ENCODE results near the gene ME3.

Gene ME3

DNA sequence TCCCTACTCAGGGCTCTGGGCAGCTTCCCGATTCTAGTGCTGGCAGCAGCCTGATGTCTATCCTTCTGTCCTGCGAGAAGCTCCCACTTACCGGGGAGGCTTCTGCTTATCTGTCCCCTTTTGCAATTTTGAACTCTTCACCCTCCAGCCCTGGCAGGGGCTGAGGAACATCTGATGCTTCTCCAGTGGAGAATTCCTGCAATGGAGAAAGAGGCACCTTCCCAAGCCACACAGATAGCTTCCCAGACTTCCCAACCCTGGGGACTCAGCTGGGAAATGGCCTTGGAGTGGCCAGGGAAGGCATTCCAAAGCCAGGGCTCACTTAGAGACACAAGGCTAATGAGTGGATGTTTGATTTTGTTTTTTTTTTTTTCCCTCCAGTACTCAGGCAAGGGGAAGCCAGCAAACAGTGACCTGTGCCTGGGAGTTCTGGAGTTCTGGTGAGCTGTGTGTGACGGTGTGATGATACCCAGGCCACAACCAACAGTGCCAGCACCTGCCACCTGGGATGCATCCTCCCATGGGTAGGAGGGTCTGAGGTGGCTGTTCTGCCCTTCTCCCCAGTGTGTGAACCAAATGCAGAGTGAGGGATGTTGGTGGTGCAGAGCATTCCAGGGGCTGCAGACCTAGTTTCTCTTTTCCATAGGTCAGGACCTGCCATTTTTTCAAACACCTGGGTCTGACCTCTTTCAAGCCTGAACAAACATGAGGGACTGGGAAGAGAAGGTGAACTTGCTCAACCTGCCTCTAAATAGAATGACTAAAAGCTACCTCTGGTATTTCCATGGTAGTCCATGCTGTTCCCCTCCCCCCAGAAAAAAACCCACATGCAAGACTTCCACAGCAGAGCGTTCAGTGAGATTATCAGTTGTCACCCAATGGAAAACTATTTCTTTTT is 202.7 kb downstream of the ME3 start:
- in situ Hi-C loops (cut with MboI; ENCODE audit: low sequenced_read_pairs), result loop anchor here (25.0 kb wide), 1 partner anchor 143 kb away; no protein-coding TSS in a partner anchor

DNA sequence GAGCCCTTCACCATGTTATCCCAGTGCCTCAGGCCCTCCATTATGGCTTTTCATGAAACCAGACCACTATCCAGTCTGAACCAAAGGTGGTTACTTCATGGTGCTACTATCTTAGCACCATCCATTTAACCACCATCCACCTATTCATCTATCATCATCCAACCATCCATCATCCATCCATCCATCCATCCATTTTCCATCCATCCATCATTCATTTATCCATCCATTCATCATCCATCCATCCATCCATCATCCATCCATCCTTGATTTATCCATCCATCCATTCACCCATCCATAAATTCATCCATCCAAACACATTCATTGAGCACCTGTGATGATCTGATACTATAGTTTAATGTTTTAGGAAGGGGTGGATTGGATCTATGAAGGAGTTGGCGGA is 204.2 kb downstream of the ME3 start:
- in situ Hi-C loops (cut with MboI; ENCODE audit: low sequenced_read_pairs), result loop anchor here (25.0 kb wide), 1 partner anchor 144 kb away; no protein-coding TSS in a partner anchor

DNA sequence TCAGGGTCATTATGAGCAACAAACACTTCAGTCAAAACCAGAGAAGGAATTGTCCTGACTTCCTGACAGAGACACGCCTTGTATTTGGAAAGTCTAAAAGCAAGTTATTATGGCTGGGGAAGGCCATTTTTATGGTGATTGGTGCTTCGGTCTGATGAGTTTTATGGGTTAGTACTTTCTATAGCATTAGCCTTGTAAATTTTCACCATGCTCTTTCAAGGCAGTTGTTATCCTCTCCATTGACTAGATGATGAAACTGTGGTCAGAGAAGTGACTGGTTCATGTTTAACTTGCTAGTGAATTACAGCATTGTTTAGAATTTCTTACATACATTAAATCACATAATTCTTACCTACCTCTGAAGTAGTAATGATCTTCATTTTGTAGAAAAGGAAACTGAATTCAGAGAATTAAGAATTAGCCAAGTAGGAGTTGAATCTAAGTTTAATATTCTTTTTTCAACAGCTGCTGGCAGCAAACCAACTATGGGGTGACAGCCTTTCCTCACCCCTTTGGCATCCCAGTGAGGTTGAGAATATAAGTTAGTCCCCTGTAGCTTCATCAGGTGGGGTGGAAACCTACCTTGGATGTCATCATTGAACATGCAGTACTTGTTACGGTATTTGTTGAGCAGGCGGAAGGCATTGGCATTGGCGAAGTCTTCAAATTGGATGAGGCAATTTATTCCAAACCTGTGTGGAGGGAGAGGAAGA is 207.8 kb downstream of the ME3 start:
- in situ Hi-C loops (cut with MboI; ENCODE audit: low sequenced_read_pairs), result loop anchor here (25.0 kb wide), 1 partner anchor 148 kb away; no protein-coding TSS in a partner anchor

- in situ Hi-C loops (cut with MboI; ENCODE audit: low sequenced_read_pairs), result loop anchor here (25.0 kb wide), 1 partner anchor 148 kb away; no protein-coding TSS in a partner anchor
These were observed 208.5 kb downstream of the ME3 start for GRCh38 chr11:86463955-86464354.

- in situ Hi-C loops (cut with MboI; ENCODE audit: low sequenced_read_pairs), result loop anchor here (25.0 kb wide), 1 partner anchor 149 kb away; no protein-coding TSS in a partner anchor
These were observed 209.3 kb downstream of the ME3 start for GRCh38 chr11:86463120-86463519.

DNA sequence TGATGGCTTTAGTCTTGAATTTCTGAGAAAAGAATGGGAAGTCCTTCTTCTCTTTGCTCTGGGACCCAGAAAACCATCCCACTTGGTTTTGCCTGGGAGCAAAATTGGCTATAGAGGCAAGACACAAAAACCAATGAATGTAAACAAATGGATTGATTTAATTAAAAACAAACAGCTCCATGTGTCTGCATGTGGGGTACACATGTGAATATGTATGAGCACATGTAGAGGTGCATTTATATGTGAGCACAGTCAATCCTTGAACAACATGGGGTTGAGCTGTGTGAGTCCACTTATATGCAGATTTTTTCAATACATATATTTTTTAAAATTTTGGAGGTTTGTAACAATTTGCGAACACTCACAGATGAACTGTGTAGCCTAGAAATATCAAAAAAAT is 210.5 kb downstream of the ME3 start:
- in situ Hi-C loops (cut with MboI; ENCODE audit: low sequenced_read_pairs), result loop anchor here (25.0 kb wide), 1 partner anchor 150 kb away; no protein-coding TSS in a partner anchor

DNA sequence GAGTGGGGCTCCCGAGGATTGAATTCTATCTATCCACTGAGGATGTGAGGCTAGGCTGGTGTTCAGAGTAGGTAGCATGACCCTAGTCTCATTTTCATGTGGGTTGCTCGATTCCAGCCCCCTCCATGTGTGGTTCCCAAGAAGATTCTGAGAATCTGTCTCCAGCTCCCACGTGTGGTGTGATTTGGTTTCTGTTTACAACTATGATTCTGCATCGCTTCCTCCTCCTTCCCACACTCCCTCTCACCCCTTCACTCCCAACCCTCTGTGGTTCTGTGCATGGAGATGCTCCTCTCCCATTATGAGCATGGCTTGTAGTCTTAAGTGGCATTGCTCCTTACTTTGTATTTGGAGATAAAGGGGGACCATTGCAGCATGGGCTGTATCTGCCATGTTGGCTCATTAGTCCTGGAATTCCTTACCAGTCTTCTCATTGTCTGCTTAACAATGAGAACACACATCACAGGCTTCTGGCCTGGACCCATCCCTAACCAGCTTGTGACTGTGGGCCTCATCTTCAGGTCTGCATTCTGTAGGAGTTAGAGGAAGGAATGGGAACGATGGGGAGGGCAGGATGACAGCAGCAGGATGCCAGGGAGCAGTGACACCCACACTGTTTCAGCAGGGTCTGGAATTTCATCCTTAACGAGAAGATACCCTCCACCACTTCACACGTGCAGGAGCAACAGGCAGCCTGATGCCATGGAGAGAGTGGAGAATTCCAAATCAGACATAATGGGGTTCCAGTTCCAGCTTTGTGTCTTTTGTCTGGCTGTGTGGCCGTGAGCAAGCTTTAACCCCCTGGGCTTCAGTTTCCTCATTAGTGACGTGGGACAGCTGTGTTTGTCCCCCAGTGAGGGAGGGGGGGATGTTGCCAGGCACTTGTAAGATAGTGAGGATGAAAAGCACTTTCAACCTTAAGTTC is 211.7 kb downstream of the ME3 start:
- in situ Hi-C loops (cut with MboI; ENCODE audit: low sequenced_read_pairs), result loop anchor here (25.0 kb wide), 1 partner anchor 152 kb away; no protein-coding TSS in a partner anchor

- in situ Hi-C loops (cut with MboI; ENCODE audit: low sequenced_read_pairs), result loop anchor here (25.0 kb wide), 1 partner anchor 152 kb away; no protein-coding TSS in a partner anchor
These were observed 212.5 kb downstream of the ME3 start for GRCh38 chr11:86459682-86460460.

DNA sequence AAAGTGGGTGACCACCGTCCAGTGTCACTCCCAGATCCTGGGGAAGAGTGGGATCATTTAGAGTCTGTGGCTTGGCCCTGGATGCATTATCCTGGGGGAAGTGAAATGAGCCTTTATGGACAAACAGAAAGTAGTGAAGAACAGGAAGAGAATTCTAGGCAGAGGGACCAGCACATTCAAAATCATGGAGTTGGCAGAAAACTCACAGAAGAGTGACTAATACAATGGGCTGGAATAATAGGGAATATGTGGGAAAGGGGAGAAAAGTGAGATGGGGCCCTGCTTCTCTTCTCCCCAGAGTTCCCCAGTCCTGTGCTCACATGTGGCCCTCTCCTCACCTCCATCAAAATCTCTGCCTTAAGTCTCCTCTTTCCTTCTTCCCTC is 213.4 kb downstream of the ME3 start:
- in situ Hi-C loops (cut with MboI; ENCODE audit: low sequenced_read_pairs), result loop anchor here (25.0 kb wide), 1 partner anchor 153 kb away; no protein-coding TSS in a partner anchor

DNA sequence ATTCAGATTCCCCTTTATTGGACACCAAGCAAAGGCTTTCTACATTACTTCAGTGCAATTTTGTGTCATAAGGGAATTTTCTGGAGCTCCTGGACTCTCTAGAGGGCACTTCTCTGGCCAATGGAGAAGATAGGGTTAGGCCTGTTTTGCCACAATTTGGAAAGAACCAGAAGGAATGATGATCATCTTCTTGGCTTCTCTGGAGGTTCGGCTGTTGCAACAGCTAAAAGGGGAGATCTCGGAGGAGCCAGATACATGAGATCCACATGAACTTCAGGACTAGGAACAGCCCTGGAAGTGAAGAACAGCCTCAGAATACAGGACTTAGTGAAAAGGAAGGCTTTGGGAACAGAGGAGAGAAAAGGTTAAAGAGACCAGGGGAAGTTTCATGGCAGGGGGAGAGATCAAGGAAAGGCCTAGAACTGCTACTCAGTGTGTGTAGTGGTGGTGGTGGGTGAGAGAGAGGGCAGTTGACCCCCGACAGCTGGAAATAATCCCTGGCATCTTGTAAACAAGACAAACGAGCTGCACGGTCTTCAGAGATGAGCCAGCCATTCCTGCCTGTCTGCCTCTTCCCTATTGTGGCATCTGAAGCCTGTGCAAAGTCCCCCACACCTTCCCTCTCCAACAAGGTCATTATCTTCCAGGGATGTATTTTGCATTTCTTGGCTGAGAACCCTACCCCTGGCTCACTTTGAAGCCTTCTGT is 214.0 kb downstream of the ME3 start:
- in situ Hi-C loops (cut with MboI; ENCODE audit: low sequenced_read_pairs), result loop anchor here (25.0 kb wide), 1 partner anchor 154 kb away; no protein-coding TSS in a partner anchor

GRCh38 chr11:86456075-86456939 is 216.1 kb downstream of the ME3 start:
- in situ Hi-C loops (cut with MboI; ENCODE audit: low sequenced_read_pairs), result loop anchor here (25.0 kb wide), 1 partner anchor 156 kb away; no protein-coding TSS in a partner anchor

DNA sequence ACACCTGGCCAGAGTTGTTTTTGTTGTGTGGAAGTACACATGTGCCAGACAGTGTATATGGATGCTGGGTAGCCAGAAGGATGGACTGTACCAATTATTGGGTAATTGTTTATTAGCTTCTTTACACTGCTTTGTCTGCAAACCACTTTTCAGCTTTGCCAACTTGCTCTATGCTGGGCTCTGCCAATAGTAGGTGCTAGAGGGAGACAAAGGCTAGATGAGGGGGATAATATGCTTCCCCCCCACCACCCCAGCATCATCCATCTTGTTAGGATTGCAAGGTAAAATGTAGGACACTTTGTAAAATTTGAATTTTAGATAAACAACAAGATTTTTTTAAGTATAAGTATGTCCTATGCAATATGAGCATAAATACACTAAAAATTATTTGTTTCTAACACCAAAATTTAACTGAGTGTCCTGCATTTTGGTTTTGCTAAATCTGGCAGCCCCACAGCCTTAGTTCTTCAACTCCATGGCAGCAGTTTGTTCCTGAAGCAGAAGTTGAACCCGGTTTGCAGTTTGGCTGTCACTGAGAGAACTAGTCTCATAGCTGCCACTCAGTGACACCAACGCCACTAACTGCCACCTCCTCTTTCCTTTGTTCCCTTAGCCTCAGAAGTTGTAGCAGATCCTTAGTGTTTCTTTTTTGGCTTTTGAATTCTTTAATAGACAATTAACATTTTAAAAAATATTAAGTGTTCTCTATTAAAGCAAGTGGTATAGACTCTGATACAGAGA is 219.0 kb downstream of the ME3 start:
- in situ Hi-C loops (cut with MboI; ENCODE audit: low sequenced_read_pairs), result loop anchor here (25.0 kb wide), 1 partner anchor 159 kb away; no protein-coding TSS in a partner anchor

DNA sequence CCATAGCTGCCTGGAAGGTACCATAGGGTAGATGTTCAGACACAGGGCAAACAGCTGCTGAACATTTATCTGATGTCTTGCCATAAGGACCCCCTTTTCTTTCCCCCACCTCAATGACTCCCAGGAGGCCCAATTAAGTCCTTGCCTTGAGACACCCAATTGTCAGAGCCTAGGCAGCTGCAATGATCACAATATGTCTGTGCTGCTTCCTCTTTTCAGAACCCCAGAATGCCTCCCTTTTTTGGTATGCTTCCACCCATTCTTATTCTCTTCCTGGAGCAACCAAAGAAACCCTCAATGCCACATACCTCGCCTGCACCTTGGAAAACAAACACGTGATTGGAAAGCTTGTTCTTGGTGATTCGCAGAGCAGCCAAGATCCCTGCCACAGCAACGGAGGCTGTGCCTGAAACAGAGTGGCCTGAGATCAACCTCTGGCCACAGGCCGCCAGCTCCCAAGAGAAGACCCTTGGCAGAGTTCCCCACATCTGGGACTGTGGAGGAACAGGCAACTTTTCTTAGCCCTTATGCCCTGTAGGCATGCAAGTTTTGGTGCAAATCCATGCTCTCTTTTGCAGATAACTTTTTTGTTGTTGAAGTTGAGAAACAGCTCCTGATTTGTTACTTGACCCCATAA is 222.3 kb downstream of the ME3 start:
- in situ Hi-C loops (cut with MboI; ENCODE audit: low sequenced_read_pairs), result loop anchor here (25.0 kb wide), 1 partner anchor 162 kb away; no protein-coding TSS in a partner anchor

DNA sequence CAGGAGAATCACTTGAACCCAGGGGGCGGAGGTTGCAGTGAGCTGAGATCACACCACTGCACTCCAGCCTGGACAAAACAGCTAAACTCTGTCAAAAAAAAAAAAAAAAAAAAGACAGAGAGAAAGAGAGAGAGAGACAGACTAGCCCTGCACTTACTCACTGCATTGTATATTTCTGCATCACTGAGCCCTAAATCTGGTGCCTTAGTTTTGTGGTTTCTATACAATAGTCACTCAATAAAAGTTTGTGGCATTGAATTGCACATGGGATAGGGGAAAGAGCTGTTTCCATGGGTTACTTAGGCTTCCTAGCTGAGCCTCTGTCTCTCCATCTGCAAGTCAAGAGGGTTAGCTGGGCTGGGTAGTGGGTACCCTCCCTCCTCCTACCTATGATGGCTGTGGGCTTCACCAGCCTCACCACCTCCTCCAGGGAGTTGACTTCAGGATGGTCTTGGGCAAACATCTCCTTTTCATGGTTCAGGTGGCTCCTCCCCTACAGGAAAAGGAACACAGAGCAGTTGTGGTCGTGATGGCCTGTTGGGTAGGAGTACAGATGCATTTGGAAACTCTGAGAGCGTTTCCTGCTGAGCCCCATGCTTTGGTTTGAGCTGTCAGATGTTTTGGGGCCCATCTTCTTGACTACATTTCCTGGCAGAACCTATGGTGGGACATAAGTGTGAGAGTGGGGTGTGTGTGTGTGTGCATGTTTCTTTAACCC is 224.5 kb downstream of the ME3 start:
- in situ Hi-C loops (cut with MboI; ENCODE audit: low sequenced_read_pairs), result no loop called here

DNA sequence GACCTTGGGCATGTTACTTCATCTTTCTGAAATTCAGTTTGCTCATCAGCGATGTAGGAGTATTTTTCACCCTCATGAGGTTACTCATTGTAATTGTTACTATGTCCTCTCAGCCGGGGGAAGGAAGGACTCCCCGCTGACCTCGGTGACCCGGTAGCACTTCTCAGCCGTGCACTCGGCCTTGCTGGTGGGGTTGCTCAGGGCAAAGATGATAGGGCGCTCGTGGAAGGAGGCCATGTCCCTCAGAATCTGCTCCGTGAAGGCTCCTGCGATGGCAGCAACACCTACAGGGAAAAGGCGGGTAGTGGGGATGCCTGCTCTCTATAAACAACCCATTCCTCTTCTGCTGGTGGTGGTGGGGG is 225.5 kb downstream of the ME3 start:
- in situ Hi-C loops (cut with MboI; ENCODE audit: low sequenced_read_pairs), result no loop called here
